Kidney (tissue), 14 donors: ENCODE data around the gene GPRC5D. TPM values are rescaled to one million over a fixed set of nuclear protein-coding genes. Genes with fewer than 3 reads are reported as not detected.
A peak's percentile ranks its signal among the peaks of the same experiment; 100 is the strongest.

Experiments used
- DNase-seq, 5 donors: peaks; one replicate each; pipeline ENCODE4 v3.0.0-alpha.2; 2013 to 2020
- FAIRE-seq: peaks from 2 replicates; lab custom pipeline; 2012; peaks lifted over from hg19 to GRCh38; lab: Jason Lieb, UNC
- H3K27ac ChIP-seq, 2 donors: one replicate each; pipeline ENCODE4 v1.7.0; 2013; ENCODE audit warnings: low read depth in 2 of 2, low read length in 2 of 2, inconsistent platforms in 1 of 2
- H3K27me3 ChIP-seq: one replicate; pipeline ENCODE4 v1.7.1; 2013; ENCODE audit warnings: low read length, inconsistent platforms; ENCODE audit not compliant: control insufficient read depth, insufficient read depth
- H3K36me3 ChIP-seq, 3 donors: one replicate each; pipeline versions ENCODE4 v1.7.0 to v1.7.1; 2013; ENCODE audit warnings: low read length in 3 of 3, control low read depth in 1 of 3, inconsistent platforms in 1 of 3; ENCODE audit not compliant: insufficient read depth in 3 of 3, control insufficient read depth in 2 of 3
- H3K4me1 ChIP-seq, 3 donors: one replicate each; pipeline versions ENCODE4 v1.7.0 to v1.7.1; 2013; ENCODE audit warnings: low read length in 3 of 3, inconsistent platforms in 1 of 3, low read depth in 1 of 3; ENCODE audit not compliant: control insufficient read depth in 2 of 3, insufficient read depth in 2 of 3
- H3K4me3 ChIP-seq, 3 donors: one replicate each; pipeline versions ENCODE4 v1.7.0 to v1.8.1; 2013; ENCODE audit warnings: low read length in 3 of 3, control low read depth in 1 of 3, inconsistent platforms in 1 of 3
- H3K9ac ChIP-seq, 3 donors: one replicate each; pipeline versions ENCODE4 v1.7.0 to v1.7.1; 2013; ENCODE audit warnings: low read length in 3 of 3, control low read depth in 1 of 3, inconsistent platforms in 1 of 3
- H3K9me3 ChIP-seq, 3 donors: one replicate each; pipeline versions ENCODE4 v1.7.0 to v1.7.1; 2013; ENCODE audit warnings: low read length in 3 of 3, control low read depth in 1 of 3, inconsistent platforms in 1 of 3; ENCODE audit not compliant: control insufficient read depth in 2 of 3, insufficient read depth in 1 of 3
- intact Hi-C: fragments of 100-400 bp; cut with DNase I; formaldehyde crosslinking; loops from one replicate; pipeline ENCODE4 v1.11.1; 2022
- polyA plus RNA-seq: library from polyadenylated mRNA; stranded (reverse); fragments of 350-450 nt; fragmentation: Illumina TruSeq; extraction: RNeasy Lipid Tissue Mini Kit (QIAGEN cat#74804); gene quantifications from one replicate; pipeline ENCODE4 v1.2.3, GENCODE V29; 2014; ENCODE audit warnings: low read depth, low replicate concordance; ENCODE audit not compliant: insufficient read depth
- total RNA-seq: library from RNA; stranded (reverse); fragmentation: NEBNext Ultra II Directional; extraction: Animal tissue kit (Norgen Biotek cat#: 25700); gene quantifications from one replicate; pipeline ENCODE4 v1.2.1, GENCODE V29; 2021
- TF ChIP-seq, protein P1 (sequence below): IDR thresholded peaks from 3 replicates; pipeline ENCODE4 v1.5.1; 2012; ENCODE audit warnings: mild to moderate bottlenecking, moderate library complexity, borderline replicate concordance; ENCODE audit not compliant: insufficient read depth; ENCODE audit errors: extremely low read depth
- donor health status: control.
- donor health status: control.
- donor health status: control.
- donor health status: control.
- donor health status: control.
- donor health status: DM: yes; HTN: yes; CAD: no.
- donor health status: Normal renal cell carcinoma (clear cell type).

The GPRC5D gene
- total and polyA plus RNA-seq, 2 donors from 2014 or later, result 0.25 TPM; not detected in 1

DNA sequence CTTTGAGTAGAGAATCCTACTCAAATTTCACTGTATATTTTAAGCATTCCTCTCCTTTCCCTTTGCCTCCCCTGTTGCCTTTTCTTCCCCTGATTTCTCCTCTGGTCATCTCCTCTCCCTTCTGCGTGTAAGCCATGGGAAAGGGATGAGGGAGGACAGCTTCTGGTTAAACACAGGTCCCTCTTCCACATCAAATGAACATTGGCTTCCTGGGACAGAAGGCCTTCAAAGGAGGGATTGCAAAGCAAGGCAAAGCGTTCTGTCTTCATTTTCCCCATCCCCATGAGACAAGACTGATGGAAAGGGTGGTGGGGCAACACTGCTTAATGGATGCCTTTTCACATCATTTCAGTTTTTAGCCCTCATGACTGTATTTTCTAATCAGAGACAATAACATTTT is 34.5 kb downstream of the GPRC5D start:
- intact Hi-C loops, result loop anchor here (5.0 to 10.0 kb wide), 2 partner anchors 67 to 295 kb away; no protein-coding TSS in a partner anchor

DNA sequence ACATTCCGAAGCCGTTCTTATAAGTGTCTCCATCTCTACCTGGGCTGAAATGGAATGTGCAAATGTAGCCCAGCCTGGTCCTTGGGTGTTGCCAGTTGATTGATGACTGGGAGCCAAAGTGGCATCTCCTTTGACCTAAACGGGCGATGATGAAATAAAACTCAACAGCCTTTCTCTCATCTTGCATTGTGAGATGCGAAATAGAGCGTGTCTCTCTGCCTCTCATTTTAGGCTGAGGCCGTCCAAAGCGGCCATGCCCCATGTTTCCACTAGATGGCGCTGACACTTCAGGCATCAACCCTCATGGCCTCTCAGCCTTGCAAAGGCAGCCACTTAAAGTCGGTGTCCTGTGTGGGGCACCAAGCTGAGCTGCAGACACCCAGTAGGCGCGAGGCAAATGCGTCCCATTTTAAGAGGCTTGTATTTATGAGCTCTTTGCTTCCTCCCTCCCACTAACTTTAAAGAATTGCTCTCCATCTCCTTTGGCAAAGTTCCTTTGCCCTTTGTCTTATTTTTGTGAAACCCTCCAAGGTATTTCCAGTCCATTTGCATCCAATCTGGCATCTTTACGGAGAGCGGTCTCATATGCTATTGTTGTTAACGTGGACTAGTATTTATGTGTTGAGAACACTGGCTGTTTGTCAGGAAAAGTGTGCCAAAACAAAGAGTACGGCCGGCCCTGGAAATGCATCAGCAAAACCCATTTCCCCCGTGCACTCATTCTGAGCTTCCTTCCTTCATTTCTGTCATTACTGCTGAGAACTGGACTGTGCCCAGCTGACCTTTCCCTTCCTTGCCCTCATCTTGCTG is 35.6 kb downstream of the GPRC5D start:
- H3K9ac ChIP-seq, result no peak overlapping the region
- peak overlapping the region in 1 of 2 donors; percentile 15 for H3K27ac ChIP-seq
- H3K4me1 ChIP-seq, result peaks cover 0 to 8% (median 0%) of the 10 kb centered on the region in 3 donors
- H3K4me3 ChIP-seq, result peak overlapping the region in 1 of 3 donors; percentile 10
- intact Hi-C loops, result loop anchor here (5.0 to 10.0 kb wide), 2 partner anchors 68 to 296 kb away; no protein-coding TSS in a partner anchor
- no peaks in the 10 kb centered on the region for H3K36me3 ChIP-seq
- DNase-seq (peak; percentile 89 to 93 (median 92)), FAIRE-seq (peak; percentile 51)
- TF ChIP-seq, protein P1, sequence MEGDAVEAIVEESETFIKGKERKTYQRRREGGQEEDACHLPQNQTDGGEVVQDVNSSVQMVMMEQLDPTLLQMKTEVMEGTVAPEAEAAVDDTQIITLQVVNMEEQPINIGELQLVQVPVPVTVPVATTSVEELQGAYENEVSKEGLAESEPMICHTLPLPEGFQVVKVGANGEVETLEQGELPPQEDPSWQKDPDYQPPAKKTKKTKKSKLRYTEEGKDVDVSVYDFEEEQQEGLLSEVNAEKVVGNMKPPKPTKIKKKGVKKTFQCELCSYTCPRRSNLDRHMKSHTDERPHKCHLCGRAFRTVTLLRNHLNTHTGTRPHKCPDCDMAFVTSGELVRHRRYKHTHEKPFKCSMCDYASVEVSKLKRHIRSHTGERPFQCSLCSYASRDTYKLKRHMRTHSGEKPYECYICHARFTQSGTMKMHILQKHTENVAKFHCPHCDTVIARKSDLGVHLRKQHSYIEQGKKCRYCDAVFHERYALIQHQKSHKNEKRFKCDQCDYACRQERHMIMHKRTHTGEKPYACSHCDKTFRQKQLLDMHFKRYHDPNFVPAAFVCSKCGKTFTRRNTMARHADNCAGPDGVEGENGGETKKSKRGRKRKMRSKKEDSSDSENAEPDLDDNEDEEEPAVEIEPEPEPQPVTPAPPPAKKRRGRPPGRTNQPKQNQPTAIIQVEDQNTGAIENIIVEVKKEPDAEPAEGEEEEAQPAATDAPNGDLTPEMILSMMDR, result peak; percentile 99
- H3K9me3 ChIP-seq, result no peaks in the 10 kb centered on the region
- no peaks in the 10 kb centered on the region for H3K27me3 ChIP-seq

More for the DNA sequence above, 34.5 kb downstream of the GPRC5D start:
- H3K27ac ChIP-seq, result no peak overlapping the region
- TF ChIP-seq, protein P1, result no peak
- no peak for DNase-seq
- no peaks in the 10 kb centered on the region for H3K27me3 ChIP-seq
- no peak overlapping the region for H3K4me3 ChIP-seq
- no peak for FAIRE-seq
- H3K9me3 ChIP-seq, result no peaks in the 10 kb centered on the region
- H3K9ac ChIP-seq, result no peak overlapping the region
- no peaks in the 10 kb centered on the region for H3K36me3 ChIP-seq
- H3K4me1 ChIP-seq, result peaks cover 0 to 8% (median 0%) of the 10 kb centered on the region in 3 donors

DNA sequence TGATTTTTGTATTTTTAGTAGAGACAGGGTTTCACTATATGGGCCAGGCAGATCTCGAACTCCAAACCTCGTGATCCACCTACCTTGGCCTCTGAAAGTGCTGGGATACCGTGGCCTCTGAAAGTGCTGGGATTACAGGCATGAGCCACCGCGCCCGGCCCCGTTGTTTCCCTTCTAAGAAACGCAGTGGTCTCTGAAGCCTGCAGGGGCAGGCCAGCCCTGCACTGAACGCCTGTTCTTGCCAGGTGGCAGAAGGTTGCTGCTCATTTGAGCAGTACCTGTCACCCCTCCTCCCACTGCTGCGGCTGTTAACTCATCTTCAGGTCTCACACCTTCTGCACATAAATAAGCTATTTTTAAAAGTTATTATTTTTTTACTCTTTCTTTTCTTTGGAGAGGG is 36.3 kb downstream of the GPRC5D start:
- H3K4me3 ChIP-seq, result no peak overlapping the region
- FAIRE-seq (no peak), DNase-seq (no peak)
- no peaks in the 10 kb centered on the region for H3K36me3 ChIP-seq
- no peaks in the 10 kb centered on the region for H3K27me3 ChIP-seq
- H3K27ac ChIP-seq, result no peak overlapping the region
- no peak overlapping the region for H3K9ac ChIP-seq
- H3K9me3 ChIP-seq, result no peaks in the 10 kb centered on the region
- H3K4me1 ChIP-seq, result peaks cover 0 to 8% (median 0%) of the 10 kb centered on the region in 3 donors
- TF ChIP-seq, protein P1, result no peak
- intact Hi-C loops, result loop anchor here (5.0 to 10.0 kb wide), 2 partner anchors 69 to 297 kb away; no protein-coding TSS in a partner anchor
